Type B pancreatic cell (in vitro differentiated cells): ENCODE data around the gene SLC6A9. TPM values are rescaled to one million over a fixed set of nuclear protein-coding genes. Genes with fewer than 3 reads are reported as not detected.
A peak's percentile ranks its signal among the peaks of the same experiment; 100 is the strongest.

ENCODE experiments used
- DNase-seq: peaks from one replicate; pipeline ENCODE4 v3.0.0; 2021; ENCODE audit warnings: mixed read lengths; ENCODE audit not compliant: unreplicated experiment; ENCODE audit errors: extremely low spot score
- H3K27ac Mint-ChIP-seq: 2 replicates; pipeline ENCODE4 v1.8.0; 2021; ENCODE audit warnings: mild to moderate bottlenecking, mixed read lengths
- H3K27me3 Mint-ChIP-seq: 2 replicates; pipeline ENCODE4 v1.8.0; 2021; ENCODE audit warnings: mixed read lengths
- H3K36me3 Mint-ChIP-seq: 2 replicates; pipeline ENCODE4 v1.8.0; 2021; ENCODE audit warnings: mixed read lengths
- H3K4me1 Mint-ChIP-seq: one replicate; pipeline ENCODE4 v1.8.0; 2021; ENCODE audit warnings: mixed read lengths; ENCODE audit not compliant: unreplicated experiment
- H3K4me3 Mint-ChIP-seq: 2 replicates; pipeline ENCODE4 v1.8.0; 2021; ENCODE audit warnings: mild to moderate bottlenecking, mixed read lengths
- H3K9me3 Mint-ChIP-seq: 2 replicates; pipeline ENCODE4 v1.8.0; 2021; ENCODE audit warnings: mixed read lengths
- CTCF ChIP-seq: fragments of 200-600 bp; sonication (generic); conservative IDR thresholded peaks from 2 replicates; pipeline ENCODE4 v1.5.0; 2021; ENCODE audit warnings: antibody characterized with exemption, mild to moderate bottlenecking
- total RNA-seq: library from RNA; stranded (reverse); gene quantifications from 2 replicates; pipeline ENCODE4 v1.2.1, GENCODE V29; 2021; ENCODE audit warnings: low replicate concordance

The SLC6A9 gene
- total RNA-seq, 1 donor from 2014 or later = 21.0 TPM

DNA sequence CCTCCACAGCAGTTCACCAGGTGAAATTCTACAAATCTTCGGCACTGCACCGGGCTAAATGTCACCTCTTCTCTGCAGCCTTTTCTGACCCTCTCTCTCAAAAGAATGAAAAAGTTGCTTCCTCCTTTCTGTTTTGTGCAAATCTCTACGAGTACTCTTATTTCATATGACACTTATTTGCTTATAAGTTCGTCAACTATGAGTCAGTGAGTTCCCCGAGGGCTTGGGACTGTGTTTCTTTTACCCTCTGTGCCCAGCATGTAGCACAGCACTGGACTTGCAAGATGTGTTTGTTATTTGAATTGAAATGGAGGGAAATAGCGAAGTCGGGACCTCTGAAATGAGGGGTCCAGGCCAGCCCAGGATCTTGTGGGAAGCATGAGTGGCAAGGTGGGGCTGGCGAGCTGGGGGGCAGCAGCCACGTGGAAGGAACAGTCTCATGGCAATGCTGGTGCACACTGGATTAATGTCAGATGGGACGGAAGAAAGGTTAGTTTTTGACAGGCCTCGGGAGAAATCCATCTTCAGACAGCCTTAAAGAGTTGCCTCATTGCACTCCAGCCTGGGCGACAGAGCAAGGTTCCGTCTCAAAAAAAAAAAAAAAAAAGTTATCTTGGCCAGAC is 6.2 kb downstream of the SLC6A9 start:
- peaks cover 9% of the 10 kb centered on the region for H3K36me3 Mint-ChIP-seq
- H3K4me3 Mint-ChIP-seq = no peak overlapping the region
- H3K9me3 Mint-ChIP-seq = no peaks in the 10 kb centered on the region
- no peaks in the 10 kb centered on the region for H3K27me3 Mint-ChIP-seq
- no peak for DNase-seq
- peak overlapping the region; percentile 19 for H3K27ac Mint-ChIP-seq
- peaks cover 23% of the 10 kb centered on the region for H3K4me1 Mint-ChIP-seq
- TF ChIP-seq CTCF = no peak

- Mint-ChIP-seq H3K9me3 (no peaks in the 10 kb centered on the region), H3K27me3 (no peaks in the 10 kb centered on the region), H3K27ac (no peak overlapping the region), H3K36me3 (peaks cover 9% of the 10 kb centered on the region), H3K4me1 (peaks cover 17% of the 10 kb centered on the region), H3K4me3 (no peak overlapping the region)
- TF ChIP-seq CTCF = no peak
- no peak for DNase-seq
These were observed 7.0 kb downstream of the SLC6A9 start for GRCh38 chr1:44024031-44024902.

- no peaks in the 10 kb centered on the region for H3K4me1 Mint-ChIP-seq
- no peaks in the 10 kb centered on the region for H3K27me3 Mint-ChIP-seq
- no peak overlapping the region for H3K27ac Mint-ChIP-seq
- H3K36me3 Mint-ChIP-seq = peaks cover 9% of the 10 kb centered on the region
- no peak for DNase-seq
- peak; percentile 16 for TF ChIP-seq CTCF
- no peak overlapping the region for H3K4me3 Mint-ChIP-seq
- no peaks in the 10 kb centered on the region for H3K9me3 Mint-ChIP-seq
These were observed 9.5 kb downstream of the SLC6A9 start for GRCh38 chr1:44021581-44022321.

GRCh38 chr1:44021156-44021555 is 10.1 kb downstream of the SLC6A9 start:
- Mint-ChIP-seq H3K9me3 (no peaks in the 10 kb centered on the region), H3K36me3 (peaks cover 9% of the 10 kb centered on the region), H3K27me3 (no peaks in the 10 kb centered on the region), H3K4me1 (no peaks in the 10 kb centered on the region), H3K4me3 (no peak overlapping the region), H3K27ac (no peak overlapping the region)
- no peak for TF ChIP-seq CTCF
- DNase-seq = no peak

DNA sequence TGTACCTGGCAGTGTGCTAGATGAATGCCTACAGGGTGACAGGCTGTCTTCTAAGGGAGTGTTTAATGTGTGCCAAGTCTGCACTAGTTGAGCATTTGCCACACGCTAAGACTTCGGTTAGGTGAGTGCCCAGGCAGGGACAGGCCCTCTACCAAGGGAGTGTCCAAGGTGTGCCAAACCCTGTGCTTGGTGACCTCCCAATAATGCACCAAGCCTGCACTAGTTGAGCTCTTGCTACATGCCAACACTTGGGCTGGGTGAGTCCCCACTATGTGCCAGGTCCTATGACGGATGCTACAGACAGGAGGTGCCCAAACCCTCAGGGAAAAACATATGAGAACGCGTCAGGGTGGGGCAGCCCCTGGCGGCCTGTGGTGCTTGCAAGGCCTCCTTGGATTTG is 10.8 kb downstream of the SLC6A9 start:
- H3K9me3 Mint-ChIP-seq = no peaks in the 10 kb centered on the region
- no peaks in the 10 kb centered on the region for H3K4me1 Mint-ChIP-seq
- H3K27me3 Mint-ChIP-seq = no peaks in the 10 kb centered on the region
- H3K4me3 Mint-ChIP-seq = no peak overlapping the region
- no peak overlapping the region for H3K27ac Mint-ChIP-seq
- TF ChIP-seq CTCF = no peak
- no peak for DNase-seq
- H3K36me3 Mint-ChIP-seq = peaks cover 9% of the 10 kb centered on the region
